GM23248 (cell line): ENCODE measurements around the gene ZDBF2.

ENCODE experiments used
- EZH2 ChIP-seq: fragments of 200-600 bp; sonication (generic); IDR thresholded peaks from 2 replicates; pipeline ENCODE4 v1.6.1; 2018; ENCODE audit warnings: antibody characterized with exemption, mild to moderate bottlenecking; ENCODE audit not compliant: insufficient read depth, poor library complexity, severe bottlenecking
- EZH2phosphoT487 ChIP-seq: fragments of 200-600 bp; sonication (generic); IDR thresholded peaks from 2 replicates; pipeline ENCODE4 v1.6.1; 2018; ENCODE audit warnings: antibody characterized with exemption, moderate library complexity, mild to moderate bottlenecking, low read depth; ENCODE audit not compliant: insufficient read depth

DNA sequence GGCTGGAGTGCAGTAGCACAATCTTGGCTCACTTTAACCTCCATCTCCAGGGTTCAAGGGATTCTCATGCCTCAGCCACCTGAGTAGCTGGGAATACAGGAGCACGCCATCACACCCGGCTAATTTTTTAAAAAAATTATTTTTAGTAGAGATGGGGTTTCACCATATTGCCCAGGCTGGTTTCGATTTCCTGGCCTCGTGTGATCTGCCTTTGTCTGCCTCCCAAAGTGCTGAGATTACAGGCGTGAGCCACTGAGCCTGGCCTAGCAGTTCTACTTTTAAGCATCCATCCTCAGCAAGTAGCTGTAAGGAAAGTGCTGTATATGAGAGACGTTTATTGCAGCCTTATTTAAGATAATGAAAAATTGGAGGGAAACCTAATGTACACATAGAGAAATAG is 79.7 kb downstream of the ZDBF2 start:
- TF ChIP-seq EZH2phosphoT487: no peak
- no peak for TF ChIP-seq EZH2
